GM12891 (cell line): Measurements from ENCODE around the gene LOXHD1.

ENCODE experiments used
- POLR2A ChIP-seq: IDR thresholded peaks from 2 replicates; pipeline ENCODE4 v1.6.1; 2011; ENCODE audit warnings: low read depth, low read length, control low read depth
- POLR2AphosphoS5 ChIP-seq: IDR thresholded peaks from 2 replicates; pipeline ENCODE4 v1.6.1; 2011; ENCODE audit warnings: low read depth, low read length, control low read depth
- POU2F2 ChIP-seq: IDR thresholded peaks from 2 replicates; pipeline ENCODE4 v1.6.1; 2011; ENCODE audit warnings: low read depth, mild to moderate bottlenecking, control low read depth, low read length, moderate library complexity
- TAF1 ChIP-seq: IDR thresholded peaks from 2 replicates; pipeline ENCODE4 v1.6.1; 2011; ENCODE audit warnings: low read depth, low read length, control low read depth

DNA sequence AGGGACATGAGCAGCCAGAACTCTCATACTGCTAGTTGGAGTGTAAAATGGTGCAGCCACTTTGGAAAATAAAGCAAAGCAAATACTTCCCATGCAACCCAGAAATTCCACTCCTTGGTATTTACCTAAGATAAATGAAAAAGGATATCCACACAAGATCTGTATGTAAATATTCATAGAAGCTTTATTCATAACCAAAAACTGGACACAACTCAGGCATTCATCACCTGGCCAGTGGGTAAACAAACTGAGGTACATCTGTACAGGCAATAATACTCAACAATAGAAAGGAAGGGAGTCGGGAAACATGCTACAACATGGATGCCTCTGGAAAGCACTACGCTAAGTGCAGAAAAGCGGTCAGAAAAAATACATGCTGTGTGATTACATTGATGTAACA is 2.5 kb upstream of the LOXHD1 start:
- TF ChIP-seq POLR2AphosphoS5 (no peak), POLR2A (no peak), TAF1 (no peak), POU2F2 (no peak)
